ENCODE results near the gene OR10T2. TPM values are rescaled to one million over a fixed set of nuclear protein-coding genes. Genes with fewer than 3 reads are reported as not detected.

Gene OR10T2
- polyA plus RNA-seq, 1 donor from 2014 or later = not detected

DNA sequence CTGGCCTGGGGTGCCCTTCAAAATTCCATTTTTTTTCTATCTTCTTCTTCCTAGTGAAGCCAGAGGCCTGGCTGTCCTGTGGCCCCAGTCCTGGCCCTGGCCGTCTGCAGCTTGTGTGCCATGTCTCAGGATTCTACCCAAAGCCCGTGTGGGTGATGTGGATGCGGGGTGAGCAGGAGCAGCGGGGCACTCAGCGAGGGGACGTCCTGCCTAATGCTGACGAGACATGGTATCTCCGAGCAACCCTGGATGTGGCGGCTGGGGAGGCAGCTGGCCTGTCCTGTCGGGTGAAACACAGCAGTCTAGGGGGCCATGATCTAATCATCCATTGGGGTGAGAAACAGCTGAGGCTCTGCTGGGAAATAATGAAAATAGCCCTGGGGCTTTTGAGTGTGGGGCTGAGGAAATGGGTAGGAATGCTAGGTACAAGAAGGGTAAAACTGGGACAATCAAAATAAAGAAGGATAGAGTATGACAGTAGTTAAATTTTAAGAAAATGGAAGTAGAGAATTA is 43.4 kb downstream of the OR10T2 start:
- Histone ChIP-seq H3K9ac (ENCODE audit: low read length) (no peak overlapping the region), H3K27me3 (ENCODE audit: insufficient read depth, low read depth, low read length) (no peaks in the 10 kb centered on the region), H3K36me3 (ENCODE audit: insufficient read depth, low read length) (no peaks in the 10 kb centered on the region), H3K9me2 (ENCODE audit: insufficient read depth, low read length) (no peaks in the 10 kb centered on the region), H3K79me2 (replicated peaks; ENCODE audit: insufficient read depth, low read length) (no peaks in the 10 kb centered on the region), H2AFZ (ENCODE audit: low read depth, low read length) (no peak overlapping the region), H3K4me2 (ENCODE audit: low read length) (no peak overlapping the region), H3F3A (ENCODE audit: insufficient read depth, low read length, poor library complexity, severe bottlenecking) (no peaks in the 10 kb centered on the region), H4K20me1 (ENCODE audit: insufficient read depth) (no peaks in the 10 kb centered on the region), H3K27ac (ENCODE audit: low read length) (no peak overlapping the region), H3K9me3 (ENCODE audit: low read length) (no peaks in the 10 kb centered on the region), H3K4me3 (ENCODE audit: low read length) (no peak overlapping the region)
- no peak for TF ChIP-seq EZH2 (IDR thresholded peaks at IDR 0.05; ENCODE audit: borderline replicate concordance, insufficient read depth, low read length, poor library complexity, severe bottlenecking)
- no peak for TF ChIP-seq TAF1 (IDR thresholded peaks at IDR 0.05; ENCODE audit: low read depth)

DNA sequence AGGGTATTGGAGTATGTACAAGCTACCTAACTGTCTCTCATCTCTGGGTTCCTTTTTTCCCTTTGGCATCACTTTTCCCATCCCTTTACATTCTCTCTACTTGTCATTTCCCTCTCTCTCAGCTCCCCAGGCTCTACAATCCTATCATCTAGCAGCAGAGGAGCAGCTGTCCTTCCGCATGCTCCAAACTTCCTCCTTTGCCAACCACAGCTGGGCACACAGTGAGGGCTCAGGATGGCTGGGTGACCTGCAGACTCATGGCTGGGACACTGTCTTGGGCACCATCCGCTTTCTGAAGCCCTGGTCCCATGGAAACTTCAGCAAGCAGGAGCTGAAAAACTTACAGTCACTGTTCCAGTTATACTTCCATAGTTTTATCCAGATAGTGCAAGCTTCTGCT is 45.0 kb downstream of the OR10T2 start:
- Histone ChIP-seq H3K9me2 (ENCODE audit: insufficient read depth, low read length) (no peaks in the 10 kb centered on the region), H2AFZ (ENCODE audit: low read depth, low read length) (no peak overlapping the region), H3K4me3 (ENCODE audit: low read length) (no peak overlapping the region), H3K9me3 (ENCODE audit: low read length) (no peaks in the 10 kb centered on the region), H3K4me2 (ENCODE audit: low read length) (no peak overlapping the region), H3K9ac (ENCODE audit: low read length) (no peak overlapping the region), H3K27ac (ENCODE audit: low read length) (no peak overlapping the region), H3K27me3 (ENCODE audit: insufficient read depth, low read depth, low read length) (no peaks in the 10 kb centered on the region), H3F3A (ENCODE audit: insufficient read depth, low read length, poor library complexity, severe bottlenecking) (no peaks in the 10 kb centered on the region), H4K20me1 (ENCODE audit: insufficient read depth) (no peaks in the 10 kb centered on the region), H3K36me3 (ENCODE audit: insufficient read depth, low read length) (no peaks in the 10 kb centered on the region), H3K79me2 (replicated peaks; ENCODE audit: insufficient read depth, low read length) (no peaks in the 10 kb centered on the region)
- TF ChIP-seq TAF1 (IDR thresholded peaks at IDR 0.05; ENCODE audit: low read depth) (no peak), EP300 (conservative IDR thresholded peaks at IDR 0.05; ENCODE audit: poor library complexity, severe bottlenecking) (no peak), POLR2AphosphoS5 (IDR thresholded peaks at IDR 0.05) (no peak), MXI1 (conservative IDR thresholded peaks at IDR 0.05; ENCODE audit: poor library complexity, severe bottlenecking) (no peak), EZH2 (IDR thresholded peaks at IDR 0.05; ENCODE audit: borderline replicate concordance, insufficient read depth, low read length, poor library complexity, severe bottlenecking) (no peak), RAD21 (conservative IDR thresholded peaks at IDR 0.05) (no peak), SMC3 (conservative IDR thresholded peaks at IDR 0.05; ENCODE audit: poor library complexity) (no peak)
- TF ChIP-seq, protein P1, sequence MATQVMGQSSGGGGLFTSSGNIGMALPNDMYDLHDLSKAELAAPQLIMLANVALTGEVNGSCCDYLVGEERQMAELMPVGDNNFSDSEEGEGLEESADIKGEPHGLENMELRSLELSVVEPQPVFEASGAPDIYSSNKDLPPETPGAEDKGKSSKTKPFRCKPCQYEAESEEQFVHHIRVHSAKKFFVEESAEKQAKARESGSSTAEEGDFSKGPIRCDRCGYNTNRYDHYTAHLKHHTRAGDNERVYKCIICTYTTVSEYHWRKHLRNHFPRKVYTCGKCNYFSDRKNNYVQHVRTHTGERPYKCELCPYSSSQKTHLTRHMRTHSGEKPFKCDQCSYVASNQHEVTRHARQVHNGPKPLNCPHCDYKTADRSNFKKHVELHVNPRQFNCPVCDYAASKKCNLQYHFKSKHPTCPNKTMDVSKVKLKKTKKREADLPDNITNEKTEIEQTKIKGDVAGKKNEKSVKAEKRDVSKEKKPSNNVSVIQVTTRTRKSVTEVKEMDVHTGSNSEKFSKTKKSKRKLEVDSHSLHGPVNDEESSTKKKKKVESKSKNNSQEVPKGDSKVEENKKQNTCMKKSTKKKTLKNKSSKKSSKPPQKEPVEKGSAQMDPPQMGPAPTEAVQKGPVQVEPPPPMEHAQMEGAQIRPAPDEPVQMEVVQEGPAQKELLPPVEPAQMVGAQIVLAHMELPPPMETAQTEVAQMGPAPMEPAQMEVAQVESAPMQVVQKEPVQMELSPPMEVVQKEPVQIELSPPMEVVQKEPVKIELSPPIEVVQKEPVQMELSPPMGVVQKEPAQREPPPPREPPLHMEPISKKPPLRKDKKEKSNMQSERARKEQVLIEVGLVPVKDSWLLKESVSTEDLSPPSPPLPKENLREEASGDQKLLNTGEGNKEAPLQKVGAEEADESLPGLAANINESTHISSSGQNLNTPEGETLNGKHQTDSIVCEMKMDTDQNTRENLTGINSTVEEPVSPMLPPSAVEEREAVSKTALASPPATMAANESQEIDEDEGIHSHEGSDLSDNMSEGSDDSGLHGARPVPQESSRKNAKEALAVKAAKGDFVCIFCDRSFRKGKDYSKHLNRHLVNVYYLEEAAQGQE (IDR thresholded peaks at IDR 0.05; ENCODE audit: borderline replicate concordance) = no peak
- TF ChIP-seq, protein P2, sequence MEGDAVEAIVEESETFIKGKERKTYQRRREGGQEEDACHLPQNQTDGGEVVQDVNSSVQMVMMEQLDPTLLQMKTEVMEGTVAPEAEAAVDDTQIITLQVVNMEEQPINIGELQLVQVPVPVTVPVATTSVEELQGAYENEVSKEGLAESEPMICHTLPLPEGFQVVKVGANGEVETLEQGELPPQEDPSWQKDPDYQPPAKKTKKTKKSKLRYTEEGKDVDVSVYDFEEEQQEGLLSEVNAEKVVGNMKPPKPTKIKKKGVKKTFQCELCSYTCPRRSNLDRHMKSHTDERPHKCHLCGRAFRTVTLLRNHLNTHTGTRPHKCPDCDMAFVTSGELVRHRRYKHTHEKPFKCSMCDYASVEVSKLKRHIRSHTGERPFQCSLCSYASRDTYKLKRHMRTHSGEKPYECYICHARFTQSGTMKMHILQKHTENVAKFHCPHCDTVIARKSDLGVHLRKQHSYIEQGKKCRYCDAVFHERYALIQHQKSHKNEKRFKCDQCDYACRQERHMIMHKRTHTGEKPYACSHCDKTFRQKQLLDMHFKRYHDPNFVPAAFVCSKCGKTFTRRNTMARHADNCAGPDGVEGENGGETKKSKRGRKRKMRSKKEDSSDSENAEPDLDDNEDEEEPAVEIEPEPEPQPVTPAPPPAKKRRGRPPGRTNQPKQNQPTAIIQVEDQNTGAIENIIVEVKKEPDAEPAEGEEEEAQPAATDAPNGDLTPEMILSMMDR (IDR thresholded peaks at IDR 0.05; ENCODE audit: poor library complexity, severe bottlenecking) = no peak

Measured in neural cell (in vitro differentiated cells).